Mesothelial cell of epicardium (in vitro differentiated cells): ENCODE measurements around the gene CETN1. TPM values are rescaled to one million over a fixed set of nuclear protein-coding genes. Genes with fewer than 3 reads are reported as not detected.

Source experiments
- DNase-seq, 2 experiments: peaks; one replicate each; pipeline ENCODE4 v3.0.0; 2021; ENCODE audit warnings: low spot score in 2 of 2; ENCODE audit not compliant: unreplicated experiment in 2 of 2
- H3K27ac Mint-ChIP-seq: 2 replicates; pipeline ENCODE4 v1.8.0; 2021; ENCODE audit warnings: mixed read lengths
- H3K27me3 Mint-ChIP-seq: 2 replicates; pipeline ENCODE4 v1.8.0; 2021; ENCODE audit warnings: low read depth, mixed read lengths
- H3K36me3 Mint-ChIP-seq: 2 replicates; pipeline ENCODE4 v1.8.0; 2021; ENCODE audit warnings: mixed read lengths
- H3K4me1 Mint-ChIP-seq: 2 replicates; pipeline ENCODE4 v1.8.0; 2021; ENCODE audit warnings: mixed read lengths
- H3K4me3 Mint-ChIP-seq: 2 replicates; pipeline ENCODE4 v1.8.0; 2021; ENCODE audit warnings: mild to moderate bottlenecking, moderate library complexity, mixed read lengths
- H3K9me3 Mint-ChIP-seq: 2 replicates; pipeline ENCODE4 v1.8.0; 2021; ENCODE audit warnings: mixed read lengths
- CTCF ChIP-seq: fragments of 200-600 bp; sonication (generic); IDR thresholded peaks from one replicate; pipeline ENCODE4 v1.5.0; 2021; ENCODE audit warnings: antibody characterized with exemption; ENCODE audit not compliant: unreplicated experiment
- total RNA-seq: library from RNA; stranded (reverse); gene quantifications from 3 replicates; pipeline ENCODE4 v1.2.1, GENCODE V29; 2021

The CETN1 gene
- total RNA-seq, 1 donor from 2014 or later = not detected

- Mint-ChIP-seq H3K4me1 (no peaks in the 10 kb centered on the region), H3K27ac (no peak overlapping the region), H3K27me3 (peaks cover 6% of the 10 kb centered on the region), H3K4me3 (no peak overlapping the region), H3K36me3 (no peaks in the 10 kb centered on the region), H3K9me3 (peaks cover 6% of the 10 kb centered on the region)
- DNase-seq = no peak
- TF ChIP-seq CTCF = no peak
These were observed 30.2 kb upstream of the CETN1 start for GRCh38 chr18:549967-550366.

GRCh38 chr18:551404-552061 is 28.6 kb upstream of the CETN1 start:
- H3K9me3 Mint-ChIP-seq = peaks cover 6% of the 10 kb centered on the region
- H3K27ac Mint-ChIP-seq = no peak overlapping the region
- no peak for TF ChIP-seq CTCF
- H3K27me3 Mint-ChIP-seq = peaks cover 2% of the 10 kb centered on the region
- H3K36me3 Mint-ChIP-seq = no peaks in the 10 kb centered on the region
- DNase-seq = no peak
- peaks cover 5% of the 10 kb centered on the region for H3K4me1 Mint-ChIP-seq
- no peak overlapping the region for H3K4me3 Mint-ChIP-seq

- Mint-ChIP-seq H3K4me3 (no peak overlapping the region), H3K4me1 (peaks cover 5% of the 10 kb centered on the region), H3K36me3 (no peaks in the 10 kb centered on the region), H3K27ac (no peak overlapping the region), H3K27me3 (no peaks in the 10 kb centered on the region), H3K9me3 (peaks cover 6% of the 10 kb centered on the region)
- TF ChIP-seq CTCF = no peak
- no peak for DNase-seq
These were observed 24.3 kb upstream of the CETN1 start for GRCh38 chr18:555705-556457.

- H3K27ac Mint-ChIP-seq = peak overlapping the region; percentile 58
These were observed 15.2 kb upstream of the CETN1 start for GRCh38 chr18:564708-565561.

More at GRCh38 chr18:564708-565561, 15.2 kb upstream of the CETN1 start:
- Mint-ChIP-seq H3K9me3 (peaks cover 3% of the 10 kb centered on the region), H3K4me1 (peaks cover 26% of the 10 kb centered on the region), H3K36me3 (no peaks in the 10 kb centered on the region), H3K4me3 (no peak overlapping the region), H3K27me3 (no peaks in the 10 kb centered on the region)
- no peak for DNase-seq
- TF ChIP-seq CTCF = no peak
